AG20443 (cell line): Measurements from ENCODE around the gene TERT.

ENCODE experiments used
- DNase-seq: peaks from one replicate; pipeline ENCODE4 v3.0.0; 2012; ENCODE audit warnings: low spot score, mixed read lengths

TERT gene

DNA sequence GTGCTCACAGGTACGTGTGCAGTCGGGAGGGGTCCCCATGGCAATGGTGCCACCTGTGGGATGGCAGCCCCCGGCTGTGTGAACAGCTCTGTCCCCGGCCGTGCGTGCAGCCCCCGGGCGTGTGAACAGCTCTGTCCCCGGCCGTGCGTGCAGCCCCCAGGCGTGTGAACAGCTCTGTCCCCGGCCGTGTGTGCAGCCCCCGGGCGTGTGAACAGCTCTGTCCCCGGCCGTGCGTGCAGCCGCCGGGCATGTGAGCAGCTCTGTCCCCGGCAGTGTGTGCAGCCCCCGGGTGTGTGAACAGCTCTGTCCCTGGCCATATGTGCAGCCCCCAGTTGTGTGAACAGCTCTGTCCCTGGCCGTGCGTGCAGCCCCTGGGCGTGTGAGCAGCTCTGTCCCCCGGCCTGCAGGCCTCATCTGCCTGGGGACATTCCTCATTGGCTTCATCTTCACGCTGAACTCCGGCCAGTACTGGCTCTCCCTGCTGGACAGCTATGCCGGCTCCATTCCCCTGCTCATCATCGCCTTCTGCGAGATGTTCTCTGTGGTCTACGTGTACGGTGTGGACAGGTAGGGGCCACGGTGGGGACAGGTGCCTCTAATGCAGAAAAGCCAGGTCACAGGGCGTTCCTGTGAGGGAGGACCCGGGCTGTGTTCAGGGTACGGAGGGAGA, 75.6 kb downstream of the TERT start:
- no peak for DNase-seq

DNA sequence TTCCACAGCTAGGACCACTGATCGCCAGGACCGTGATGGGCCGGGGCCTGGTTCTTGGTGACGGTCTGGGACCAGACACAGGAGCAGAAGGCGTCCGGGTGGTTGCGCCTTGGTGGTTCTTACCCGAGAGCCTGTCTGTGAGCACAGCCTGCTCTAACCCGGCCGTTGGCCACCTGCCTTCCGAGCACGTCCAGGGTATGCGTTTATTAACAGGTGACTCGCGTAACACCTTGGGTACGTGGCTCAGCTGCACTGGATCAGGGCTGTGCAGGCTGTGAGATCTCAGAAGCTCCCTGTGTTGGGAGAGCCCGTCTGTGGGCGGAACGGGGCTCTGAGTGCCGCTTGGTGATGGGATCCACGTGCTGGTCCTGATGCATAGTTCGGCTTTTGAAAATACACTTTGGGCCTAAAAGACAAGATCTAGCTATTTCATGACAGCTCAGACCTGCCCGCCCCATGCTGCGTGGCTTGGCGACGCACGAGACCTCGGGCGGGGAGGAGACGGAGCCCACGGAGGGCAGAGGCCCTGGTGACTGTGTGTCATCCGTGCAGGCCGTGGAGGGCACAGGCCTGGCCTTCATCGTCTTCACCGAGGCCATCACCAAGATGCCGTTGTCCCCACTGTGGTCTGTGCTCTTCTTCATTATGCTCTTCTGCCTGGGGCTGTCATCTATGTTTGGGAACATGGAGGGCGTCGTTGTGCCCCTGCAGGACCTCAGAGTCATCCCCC, 76.4 kb downstream of the TERT start:
- DNase-seq, result no peak

DNA sequence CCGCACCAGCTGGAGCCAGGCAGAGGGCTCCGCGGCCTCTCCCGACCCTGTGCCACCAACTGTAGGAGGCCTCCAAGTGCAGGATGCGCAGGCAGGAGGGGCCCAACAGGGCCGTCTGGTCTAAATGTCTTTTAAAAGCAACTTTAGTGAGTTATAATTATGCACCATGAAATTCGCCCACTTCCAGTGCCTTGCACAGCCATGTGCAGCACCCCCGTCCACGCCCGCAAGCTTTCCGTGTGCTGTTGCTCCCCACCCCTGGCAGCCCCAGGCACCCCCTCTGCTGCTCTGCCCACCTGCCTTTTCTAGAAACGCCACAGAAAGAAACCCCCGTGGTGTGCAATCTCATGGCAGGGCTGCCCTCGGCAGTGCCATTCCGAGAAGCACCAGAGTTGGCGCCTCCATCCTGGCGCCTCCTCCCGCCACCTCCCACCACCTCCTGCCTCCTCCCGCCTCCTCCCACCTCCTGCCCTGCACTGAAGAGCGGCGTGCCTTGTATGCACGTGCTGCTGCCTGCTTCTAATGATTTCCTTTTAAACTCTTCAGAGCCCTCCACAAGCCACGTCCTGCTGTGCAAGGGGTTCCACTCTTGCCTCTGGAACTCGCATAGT, 77.2 kb downstream of the TERT start:
- no peak for DNase-seq

DNA sequence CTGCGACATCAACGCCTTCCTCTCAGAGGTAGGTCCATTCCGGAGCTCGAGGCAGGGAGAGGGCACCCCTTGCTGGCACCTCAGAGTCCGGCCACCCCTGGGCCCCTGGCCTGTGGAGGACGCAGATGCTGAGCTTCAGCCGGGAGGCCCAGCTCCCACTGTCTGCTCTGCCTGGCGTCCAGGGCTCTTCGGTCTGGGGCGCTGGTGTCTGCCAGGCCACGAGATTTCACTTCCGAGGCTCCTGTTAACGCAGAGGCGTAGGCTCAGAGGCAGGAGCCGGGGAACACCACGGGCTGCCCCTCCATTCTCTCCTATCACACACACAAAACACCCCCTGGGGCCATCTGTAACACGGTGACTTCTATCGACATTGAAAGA, 78.0 kb downstream of the TERT start:
- no peak for DNase-seq

DNA sequence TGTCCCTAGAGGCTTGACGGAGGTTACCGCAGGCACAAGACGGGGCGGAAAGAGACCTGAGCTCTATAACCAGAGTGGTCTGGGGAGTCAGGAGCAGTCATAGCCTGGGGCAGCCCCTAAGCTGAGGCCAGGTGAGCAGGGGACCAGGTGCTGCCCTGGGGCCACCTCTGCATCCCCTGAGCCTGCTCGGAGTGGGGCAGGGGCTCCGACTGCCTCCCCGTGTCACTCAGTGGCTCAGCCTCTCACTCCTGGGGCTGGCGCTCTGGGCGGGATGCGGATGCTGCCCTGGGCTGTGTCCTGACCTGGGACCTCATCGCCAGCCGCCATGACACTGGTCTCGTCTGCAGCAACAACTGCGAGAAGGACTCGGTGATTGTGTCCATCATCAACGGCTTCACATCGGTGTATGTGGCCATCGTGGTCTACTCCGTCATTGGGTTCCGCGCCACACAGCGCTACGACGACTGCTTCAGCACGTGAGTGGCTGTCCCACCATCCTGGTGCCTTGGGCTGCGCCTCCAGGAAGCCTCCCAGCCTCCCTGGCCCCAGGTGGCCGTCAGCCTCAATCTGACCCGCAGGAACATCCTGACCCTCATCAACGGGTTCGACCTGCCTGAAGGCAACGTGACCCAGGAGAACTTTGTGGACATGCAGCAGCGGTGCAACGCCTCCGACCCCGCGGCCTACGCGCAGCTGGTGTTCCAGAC, 78.5 kb downstream of the TERT start:
- DNase-seq, result no peak

DNA sequence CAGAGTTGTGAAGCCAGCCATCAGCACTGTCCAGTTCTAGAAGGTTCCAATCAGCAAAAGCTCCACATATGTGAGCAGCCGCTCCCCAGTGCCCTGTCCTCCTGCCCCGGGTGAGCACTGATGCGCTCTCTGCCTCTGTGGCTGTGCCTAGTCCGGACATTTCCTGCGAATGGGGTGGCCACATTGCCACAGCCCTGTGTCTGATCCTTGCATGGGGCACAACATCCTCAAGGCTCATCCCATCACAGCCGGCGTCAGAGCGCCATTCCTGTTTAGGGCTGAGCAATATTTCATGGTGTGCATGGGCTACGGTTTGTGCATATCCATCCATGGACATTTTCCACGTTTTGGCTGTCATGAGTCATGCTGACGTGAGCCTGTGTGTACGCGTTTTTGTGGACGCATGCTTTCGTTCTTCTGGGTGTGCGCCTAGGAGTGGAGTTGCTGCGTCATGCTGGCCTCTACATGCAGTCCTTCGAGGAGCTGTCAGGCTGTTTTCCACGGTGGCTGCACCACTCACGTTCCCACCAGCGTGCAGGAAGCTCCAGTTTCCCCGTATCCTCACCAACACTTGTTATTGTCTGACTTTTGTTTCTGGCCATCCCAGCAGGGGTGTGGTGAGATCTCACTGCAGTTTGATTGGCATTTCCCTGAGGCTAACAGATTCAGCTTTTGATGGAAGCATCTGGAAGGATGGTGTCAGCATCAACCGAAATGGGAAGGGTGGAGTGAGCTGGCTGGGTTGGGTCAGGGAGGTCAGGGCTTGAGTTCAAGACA, 79.4 kb downstream of the TERT start:
- no peak for DNase-seq

DNA sequence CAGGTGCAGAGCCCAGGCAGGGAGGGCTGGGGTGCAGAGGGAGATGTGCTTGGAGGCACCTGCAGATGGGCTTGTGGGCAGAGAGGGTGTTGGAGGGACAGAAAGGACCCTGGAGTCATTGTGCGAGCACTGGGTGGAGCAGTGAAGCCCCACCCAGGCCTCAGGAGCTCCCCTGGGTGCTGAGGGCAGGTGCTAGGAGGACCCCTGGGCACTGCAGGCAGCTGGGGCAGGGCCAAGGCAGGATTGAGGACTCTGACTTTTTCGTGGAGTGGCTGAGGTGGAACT, 80.0 kb downstream of the TERT start:
- DNase-seq, result no peak

DNA sequence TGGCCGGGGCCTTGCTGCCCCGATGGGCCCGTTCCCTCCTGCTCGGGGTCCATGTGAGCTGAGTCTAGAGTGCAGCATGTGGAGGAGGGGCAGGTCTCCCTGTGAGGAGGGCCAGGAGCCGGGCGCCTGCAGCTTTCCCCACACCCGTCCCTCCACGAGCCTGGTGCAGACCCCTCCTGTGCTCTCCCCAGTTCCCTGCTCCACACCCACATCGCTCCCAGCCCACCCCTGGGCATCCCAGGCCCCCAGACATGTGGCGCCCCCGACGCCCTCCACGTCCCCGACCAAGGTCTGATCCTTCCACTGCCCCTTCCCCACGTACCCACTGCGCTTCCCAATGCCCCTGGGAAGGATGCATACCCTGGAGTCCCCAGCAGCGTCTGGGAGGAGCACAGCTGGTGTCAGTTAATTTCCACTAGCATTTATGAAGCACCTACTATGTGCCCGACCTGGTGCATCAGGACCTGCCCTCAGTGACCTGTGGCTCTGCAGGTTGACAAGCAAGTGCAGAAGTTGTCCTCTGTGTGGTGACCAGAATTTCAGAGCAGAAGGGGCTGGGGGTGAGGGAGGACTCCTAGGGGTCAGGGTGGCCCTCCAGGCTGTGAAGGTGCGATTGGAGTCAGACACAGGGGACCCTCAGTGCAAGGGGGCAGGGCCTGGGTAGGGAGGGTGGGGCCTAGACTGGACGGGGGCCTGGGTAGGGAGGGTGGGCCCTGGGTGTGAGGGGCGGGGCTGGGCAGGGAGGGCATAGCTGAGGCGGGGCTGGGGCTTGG, 80.5 kb downstream of the TERT start:
- DNase-seq, result no peak

DNA sequence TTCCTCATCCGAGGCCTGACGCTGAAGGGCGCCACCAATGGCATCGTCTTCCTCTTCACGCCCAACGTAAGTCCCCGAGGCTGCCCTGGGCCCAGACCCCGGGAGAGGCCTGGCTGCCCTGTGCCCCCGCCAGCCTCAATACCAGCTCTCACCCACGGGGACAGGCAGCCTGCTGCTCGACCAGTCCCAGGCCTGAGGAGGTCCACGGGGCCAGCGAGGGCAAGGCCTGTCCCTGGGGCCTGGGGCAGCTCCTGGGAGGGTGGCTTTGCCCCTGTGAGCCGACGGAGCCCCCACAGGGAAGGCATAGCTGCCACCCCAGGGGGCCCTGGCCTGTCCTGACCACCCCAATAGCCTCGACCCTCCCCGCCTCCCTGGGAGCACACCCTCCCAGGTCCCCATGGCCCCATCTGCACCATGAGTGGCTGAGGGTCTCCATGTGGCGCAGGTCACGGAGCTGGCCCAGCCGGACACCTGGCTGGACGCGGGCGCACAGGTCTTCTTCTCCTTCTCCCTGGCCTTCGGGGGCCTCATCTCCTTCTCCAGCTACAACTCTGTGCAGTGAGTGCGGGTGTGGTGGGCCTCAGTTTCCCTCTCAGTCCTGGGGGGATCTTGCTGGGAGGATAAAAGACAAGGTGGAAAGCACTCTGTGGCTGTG, 81.2 kb downstream of the TERT start:
- no peak for DNase-seq

DNA sequence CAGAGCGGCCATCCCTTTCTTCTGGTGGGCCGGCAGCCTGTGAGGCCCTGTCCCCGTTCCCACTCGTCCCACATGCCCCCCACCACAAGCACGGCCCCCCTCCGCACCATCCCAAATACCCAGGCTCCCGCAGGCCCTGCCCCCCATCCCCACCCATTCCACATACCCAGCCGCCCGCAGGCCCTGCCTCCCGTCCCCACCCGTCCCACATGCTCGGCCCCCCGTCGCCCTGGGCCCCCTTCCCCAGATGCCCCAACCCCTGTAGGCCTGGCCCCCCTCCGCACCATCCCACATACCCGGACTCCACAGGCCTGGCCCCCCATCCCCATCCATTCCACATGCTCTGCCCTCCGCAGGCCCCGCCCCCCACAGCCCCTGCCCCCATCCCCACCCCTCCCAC, 82.0 kb downstream of the TERT start:
- DNase-seq, result no peak

DNA sequence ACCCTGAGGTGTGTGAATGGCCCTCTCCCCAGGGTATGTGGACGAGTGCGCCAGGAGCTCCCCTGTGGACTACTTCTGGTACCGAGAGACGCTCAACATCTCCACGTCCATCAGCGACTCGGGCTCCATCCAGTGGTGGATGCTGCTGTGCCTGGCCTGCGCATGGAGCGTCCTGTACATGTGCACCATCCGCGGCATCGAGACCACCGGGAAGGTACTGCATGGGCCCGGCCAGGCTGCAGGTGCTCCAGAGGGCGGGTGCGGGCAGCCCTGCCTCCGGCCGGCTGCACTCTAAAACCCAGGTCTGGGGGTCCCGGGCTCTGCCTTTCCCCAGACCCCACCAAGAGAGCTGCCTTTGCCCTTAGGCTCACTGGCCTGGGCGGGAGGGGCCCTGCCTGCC, 82.6 kb downstream of the TERT start:
- DNase-seq, result no peak

DNA sequence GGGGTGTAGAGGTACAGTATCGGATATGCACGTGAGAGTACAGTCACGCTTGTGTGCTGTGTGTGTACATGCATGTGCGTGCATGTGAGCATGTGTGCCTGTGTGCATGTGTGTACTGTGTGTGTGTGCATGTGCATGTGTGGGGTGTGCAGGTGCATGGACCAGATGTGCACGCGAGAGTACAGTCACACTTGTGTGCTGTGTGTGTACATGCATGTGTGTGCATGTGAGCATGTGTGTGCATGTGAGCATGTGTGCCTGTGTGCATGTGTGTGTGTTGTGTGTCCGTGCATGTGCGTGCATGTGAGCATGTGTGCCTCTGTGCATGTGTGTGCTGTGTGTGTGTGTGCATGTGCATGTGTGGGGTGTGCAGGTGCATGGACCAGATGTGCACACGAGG, 83.2 kb downstream of the TERT start:
- DNase-seq, result no peak

DNA sequence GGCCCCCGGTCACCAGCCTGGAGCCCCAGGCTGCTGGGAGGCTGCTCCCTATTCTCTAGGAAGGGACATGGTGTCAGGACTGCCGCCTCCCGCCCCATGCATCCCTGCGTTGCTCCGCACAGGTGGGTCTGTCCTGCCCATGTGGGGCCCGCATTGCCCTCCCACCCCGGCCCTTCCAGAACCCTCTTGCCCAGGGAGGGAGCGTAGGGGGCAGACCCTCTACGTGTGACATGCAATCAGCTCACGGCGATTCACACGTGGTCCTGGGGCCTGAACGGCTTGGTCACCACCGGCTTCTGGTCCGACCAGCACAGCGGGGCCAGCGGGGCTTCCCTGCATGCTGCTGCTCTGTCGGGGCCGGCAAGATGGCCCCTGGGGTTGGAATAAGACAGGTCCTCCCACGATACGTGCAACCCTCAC, 84.0 kb downstream of the TERT start:
- no peak for DNase-seq

DNA sequence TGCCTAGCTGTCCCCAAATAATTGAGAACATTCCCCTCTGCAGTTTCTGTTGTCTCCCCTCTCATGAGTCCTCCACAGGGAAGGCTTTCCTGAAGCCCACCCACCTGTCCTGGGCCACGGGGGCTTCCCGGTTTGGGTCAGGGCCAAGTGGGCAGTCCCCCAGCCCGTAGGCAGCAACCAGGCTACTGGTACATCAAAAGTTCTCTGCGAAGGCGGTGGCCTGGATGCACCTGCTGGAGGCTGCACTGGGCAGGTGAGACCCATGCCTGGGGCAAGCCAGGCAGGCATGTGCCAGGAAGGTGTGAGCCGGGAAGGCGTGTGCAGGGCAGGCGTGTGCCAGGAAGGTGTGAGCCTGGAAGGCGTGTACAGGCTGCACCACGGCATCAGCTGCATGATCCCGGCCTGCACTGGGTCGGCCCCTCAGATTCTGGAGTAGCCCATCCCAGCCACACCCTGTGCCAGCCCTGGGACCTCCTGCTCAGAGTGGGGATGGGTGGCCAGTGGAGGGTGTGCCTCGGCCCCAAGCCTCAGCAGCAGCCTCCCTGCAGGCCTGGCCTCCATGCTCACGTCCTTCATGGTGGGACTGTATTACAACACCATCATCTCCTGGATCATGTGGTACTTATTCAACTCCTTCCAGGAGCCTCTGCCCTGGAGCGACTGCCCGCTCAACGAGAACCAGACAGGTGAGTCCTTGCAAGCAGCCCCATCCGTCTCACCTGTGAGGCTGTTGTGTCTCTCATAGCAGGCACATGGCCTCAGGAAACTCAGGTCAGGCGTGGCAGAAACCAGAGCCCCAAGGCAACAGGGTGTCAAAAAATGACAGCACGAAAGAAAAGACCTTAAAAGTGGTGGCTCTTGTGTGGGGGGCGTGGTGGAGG, 84.7 kb downstream of the TERT start:
- no peak for DNase-seq

DNA sequence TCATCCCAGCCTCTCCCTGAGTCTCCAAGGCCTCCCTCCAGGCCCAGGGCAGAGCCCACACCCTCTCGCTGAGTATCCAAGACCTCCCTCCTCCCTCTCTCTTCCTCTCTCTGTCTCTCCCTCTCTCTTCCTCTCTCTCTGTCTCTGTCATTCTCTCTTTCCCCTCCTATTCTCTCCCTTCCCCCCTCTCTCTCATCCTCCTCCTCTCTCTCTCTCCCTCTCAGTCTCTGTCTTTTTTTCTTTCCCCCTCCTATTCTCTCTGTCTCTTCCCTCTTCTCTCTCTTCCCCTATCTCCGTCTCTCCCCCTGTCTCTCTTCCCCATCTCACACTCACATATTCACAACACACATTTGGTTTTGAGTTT, 85.4 kb downstream of the TERT start:
- no peak for DNase-seq

DNA sequence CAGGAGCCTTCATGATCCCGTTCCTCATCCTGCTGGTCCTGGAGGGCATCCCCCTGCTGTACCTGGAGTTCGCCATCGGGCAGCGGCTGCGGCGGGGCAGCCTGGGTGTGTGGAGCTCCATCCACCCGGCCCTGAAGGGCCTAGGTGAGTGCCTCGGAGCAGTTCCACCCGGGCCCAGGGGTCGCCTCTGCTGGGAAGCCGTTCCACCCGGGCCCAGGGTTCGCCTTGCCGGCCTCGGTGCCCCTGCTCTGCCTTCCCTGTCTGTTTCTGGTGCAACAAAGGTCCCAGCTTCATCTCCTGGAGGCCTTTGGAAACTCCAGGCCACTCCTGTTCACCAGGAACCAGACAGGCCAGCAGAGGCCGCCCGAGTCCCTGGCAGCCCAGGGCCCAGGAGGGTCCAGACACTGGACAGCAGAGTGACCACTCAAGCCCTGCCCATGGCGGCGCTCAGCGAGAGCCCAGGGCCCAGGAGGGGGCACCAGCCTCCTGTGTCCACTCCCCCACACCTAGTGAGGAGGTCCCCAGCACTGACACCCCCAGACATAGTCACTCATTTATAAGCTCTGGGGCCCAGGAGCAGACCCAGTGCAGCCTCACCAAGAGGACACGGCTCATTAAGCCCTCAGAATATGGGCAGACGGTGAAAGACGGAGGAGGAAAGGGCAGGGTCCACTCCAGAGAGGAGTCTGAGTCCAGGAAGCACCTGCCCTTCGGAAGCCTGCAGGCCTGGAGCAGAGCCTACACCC, 86.0 kb downstream of the TERT start:
- peak; percentile 76 for DNase-seq

DNA sequence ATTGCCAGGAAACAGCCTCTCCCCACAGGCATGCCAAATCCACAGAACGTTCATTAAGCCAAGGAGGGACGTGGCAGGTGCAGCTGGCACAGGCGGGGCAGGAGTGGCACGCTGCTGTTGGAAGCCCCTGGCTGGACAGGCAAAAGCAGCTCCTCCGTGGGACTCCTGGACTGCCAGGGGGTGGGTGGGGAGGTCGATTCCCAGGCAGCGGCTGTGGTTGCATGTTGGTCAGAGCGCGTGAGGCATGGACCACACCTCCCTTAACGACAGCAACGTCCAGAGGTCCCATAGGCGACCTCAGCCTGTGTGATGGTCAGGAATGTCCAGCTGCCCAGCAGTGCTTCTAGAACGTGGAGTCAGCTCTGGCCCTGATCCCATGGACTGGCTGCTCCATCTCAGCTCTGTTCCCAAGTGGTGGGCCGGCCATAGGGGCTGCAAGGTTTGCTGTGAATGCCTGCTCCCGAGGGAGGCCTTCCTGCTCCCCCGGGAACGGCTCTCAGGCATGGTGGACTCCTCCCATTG, 86.6 kb downstream of the TERT start:
- DNase-seq, result no peak

DNA sequence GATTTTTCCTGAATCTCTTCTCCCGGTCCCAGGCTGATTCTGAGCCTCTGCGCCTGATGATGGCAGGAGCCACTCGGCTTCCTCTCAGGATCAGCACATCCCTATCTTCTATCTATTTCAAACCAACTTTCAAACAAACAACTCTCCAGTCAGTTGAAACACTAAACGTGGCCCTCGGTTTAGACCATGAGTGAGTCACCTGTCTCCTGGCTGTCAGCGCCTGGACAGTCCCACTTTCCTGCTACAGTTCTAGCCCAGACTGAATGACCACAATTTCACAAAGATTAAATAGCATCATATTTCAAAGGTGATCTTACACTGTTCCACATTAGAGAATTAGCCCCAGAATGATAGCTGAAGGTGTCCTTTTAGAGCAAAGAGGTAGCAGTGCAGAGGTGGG, 87.3 kb downstream of the TERT start:
- DNase-seq, result no peak
